Esophagus squamous epithelium (tissue), 4 donors: ENCODE results near the gene LRRC4C.

Experiments used
- POLR2A ChIP-seq, 4 donors: fragments of 450-650 bp; IDR thresholded peaks; one replicate each; pipeline ENCODE4 v1.6.1; 2017; ENCODE audit warnings: antibody characterized with exemption in 4 of 4, mild to moderate bottlenecking in 4 of 4, moderate library complexity in 3 of 4
- TF ChIP-seq, protein P1 (sequence below), 6 experiments: fragments of 450-650 bp in 4 of 6; fragments of 200-600 bp in 2 of 6; sonication (generic) in 2 of 6; IDR thresholded peaks; one replicate each; pipeline ENCODE4 v1.5.1; 2016 to 2019; ENCODE audit warnings: antibody characterized with exemption in 6 of 6, mild to moderate bottlenecking in 4 of 6, moderate library complexity in 4 of 6

DNA sequence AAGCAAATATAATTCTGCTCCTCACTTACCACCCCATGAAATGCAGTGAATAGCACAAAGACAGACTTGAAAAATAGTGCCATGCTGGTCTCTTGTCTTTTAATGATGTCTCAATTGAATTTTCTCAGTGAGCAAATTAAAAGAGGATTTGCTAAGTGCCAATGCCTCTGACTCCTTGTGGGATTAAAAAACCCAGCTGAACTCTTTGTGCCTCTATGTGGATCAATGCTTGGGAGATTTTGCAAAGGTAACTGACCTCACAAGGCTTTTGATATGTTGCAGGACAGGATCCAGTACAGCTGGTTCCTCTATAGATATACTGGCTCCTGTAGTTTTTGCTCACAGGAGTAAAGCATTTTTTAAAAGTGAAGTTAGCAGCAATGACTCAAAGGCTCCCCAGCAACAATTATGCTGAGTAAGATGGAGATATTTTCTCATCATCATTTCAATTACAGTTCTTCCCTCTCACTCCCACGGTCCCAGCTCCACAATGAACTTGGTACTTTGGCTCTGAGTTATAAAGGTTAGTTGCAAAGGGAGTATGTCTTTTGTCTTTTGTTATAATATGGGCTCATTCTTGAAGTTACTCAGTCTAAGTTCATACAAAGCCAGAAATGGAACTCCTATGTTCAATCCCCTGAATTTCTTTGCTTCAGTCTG, 471.5 kb downstream of the LRRC4C start:
- TF ChIP-seq, protein P1, sequence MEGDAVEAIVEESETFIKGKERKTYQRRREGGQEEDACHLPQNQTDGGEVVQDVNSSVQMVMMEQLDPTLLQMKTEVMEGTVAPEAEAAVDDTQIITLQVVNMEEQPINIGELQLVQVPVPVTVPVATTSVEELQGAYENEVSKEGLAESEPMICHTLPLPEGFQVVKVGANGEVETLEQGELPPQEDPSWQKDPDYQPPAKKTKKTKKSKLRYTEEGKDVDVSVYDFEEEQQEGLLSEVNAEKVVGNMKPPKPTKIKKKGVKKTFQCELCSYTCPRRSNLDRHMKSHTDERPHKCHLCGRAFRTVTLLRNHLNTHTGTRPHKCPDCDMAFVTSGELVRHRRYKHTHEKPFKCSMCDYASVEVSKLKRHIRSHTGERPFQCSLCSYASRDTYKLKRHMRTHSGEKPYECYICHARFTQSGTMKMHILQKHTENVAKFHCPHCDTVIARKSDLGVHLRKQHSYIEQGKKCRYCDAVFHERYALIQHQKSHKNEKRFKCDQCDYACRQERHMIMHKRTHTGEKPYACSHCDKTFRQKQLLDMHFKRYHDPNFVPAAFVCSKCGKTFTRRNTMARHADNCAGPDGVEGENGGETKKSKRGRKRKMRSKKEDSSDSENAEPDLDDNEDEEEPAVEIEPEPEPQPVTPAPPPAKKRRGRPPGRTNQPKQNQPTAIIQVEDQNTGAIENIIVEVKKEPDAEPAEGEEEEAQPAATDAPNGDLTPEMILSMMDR (IDR thresholded peaks at IDR 0.05) = no peak
- no peak for TF ChIP-seq POLR2A (IDR thresholded peaks at IDR 0.05)
